ENCODE data around the gene ZNF385B. TPM values are rescaled to one million over a fixed set of nuclear protein-coding genes. Genes with fewer than 3 reads are reported as not detected.

ZNF385B gene
- total and polyA plus RNA-seq, 2 experiments from 2014 or later: 2.7 to 8.2 TPM

DNA sequence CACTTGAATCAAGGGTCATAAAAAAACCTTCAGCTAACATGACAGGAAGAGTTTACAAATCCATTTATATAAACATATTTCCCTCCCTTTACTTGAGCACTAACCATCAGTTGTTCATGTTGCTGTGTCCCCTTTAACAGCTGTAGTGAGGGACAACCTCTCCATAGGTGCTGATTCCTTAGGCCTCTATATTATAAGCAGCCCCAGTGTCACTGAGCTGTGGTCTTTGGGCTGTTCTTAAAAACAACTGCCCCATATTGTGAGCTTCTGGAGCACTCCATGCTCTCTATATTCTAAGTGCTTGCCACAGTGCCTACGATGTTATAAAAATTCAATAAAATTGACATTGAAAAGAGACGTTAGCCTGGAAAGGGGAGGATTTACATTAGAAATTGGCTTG is 175.3 kb downstream of the ZNF385B start:
- H3K27me3 ChIP-seq: no peaks in the 10 kb centered on the region
- TF ChIP-seq, protein P1, sequence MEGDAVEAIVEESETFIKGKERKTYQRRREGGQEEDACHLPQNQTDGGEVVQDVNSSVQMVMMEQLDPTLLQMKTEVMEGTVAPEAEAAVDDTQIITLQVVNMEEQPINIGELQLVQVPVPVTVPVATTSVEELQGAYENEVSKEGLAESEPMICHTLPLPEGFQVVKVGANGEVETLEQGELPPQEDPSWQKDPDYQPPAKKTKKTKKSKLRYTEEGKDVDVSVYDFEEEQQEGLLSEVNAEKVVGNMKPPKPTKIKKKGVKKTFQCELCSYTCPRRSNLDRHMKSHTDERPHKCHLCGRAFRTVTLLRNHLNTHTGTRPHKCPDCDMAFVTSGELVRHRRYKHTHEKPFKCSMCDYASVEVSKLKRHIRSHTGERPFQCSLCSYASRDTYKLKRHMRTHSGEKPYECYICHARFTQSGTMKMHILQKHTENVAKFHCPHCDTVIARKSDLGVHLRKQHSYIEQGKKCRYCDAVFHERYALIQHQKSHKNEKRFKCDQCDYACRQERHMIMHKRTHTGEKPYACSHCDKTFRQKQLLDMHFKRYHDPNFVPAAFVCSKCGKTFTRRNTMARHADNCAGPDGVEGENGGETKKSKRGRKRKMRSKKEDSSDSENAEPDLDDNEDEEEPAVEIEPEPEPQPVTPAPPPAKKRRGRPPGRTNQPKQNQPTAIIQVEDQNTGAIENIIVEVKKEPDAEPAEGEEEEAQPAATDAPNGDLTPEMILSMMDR (IDR thresholded peaks at IDR 0.05; ENCODE audit: low read depth, low read length): no peak
- H3K4me1 ChIP-seq (ENCODE audit: low read depth): peaks cover 3% of the 10 kb centered on the region
- no peak overlapping the region for H3K4me3 ChIP-seq
- DNase-seq (ENCODE audit: low read depth in 1 of 2, low spot score in 1 of 2): no peak
- no peaks in the 10 kb centered on the region for H3K36me3 ChIP-seq
- H3K27ac ChIP-seq: no peak overlapping the region
- H3K9me3 ChIP-seq (ENCODE audit: low read depth): no peaks in the 10 kb centered on the region

DNA sequence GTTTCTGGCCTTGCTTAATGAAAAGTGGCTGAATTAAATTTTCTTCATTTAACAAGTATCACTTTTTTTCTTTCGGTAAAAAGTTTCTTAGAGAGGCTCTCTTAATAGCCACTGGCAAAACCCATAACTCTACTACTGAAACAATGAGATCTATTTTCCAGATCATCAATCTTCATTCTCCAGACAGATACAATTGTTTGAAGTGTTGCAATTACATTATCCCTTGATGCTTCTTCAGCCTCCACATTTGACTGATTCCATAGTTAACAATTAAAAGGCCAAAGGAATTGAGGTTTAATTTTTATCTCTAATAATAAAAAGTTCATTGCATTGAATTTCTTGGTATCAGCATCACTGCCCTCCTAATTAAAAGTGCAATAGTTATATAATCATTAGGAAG is 176.3 kb downstream of the ZNF385B start:
- Histone ChIP-seq H3K4me1 (ENCODE audit: low read depth) (peaks cover 12% of the 10 kb centered on the region), H3K27me3 (no peaks in the 10 kb centered on the region), H3K4me3 (no peak overlapping the region), H3K9me3 (ENCODE audit: low read depth) (no peaks in the 10 kb centered on the region), H3K27ac (no peak overlapping the region), H3K36me3 (no peaks in the 10 kb centered on the region)
- TF ChIP-seq, protein P1 (IDR thresholded peaks at IDR 0.05; ENCODE audit: low read depth, low read length): no peak
- DNase-seq (ENCODE audit: low read depth in 1 of 2, low spot score in 1 of 2): no peak

DNA sequence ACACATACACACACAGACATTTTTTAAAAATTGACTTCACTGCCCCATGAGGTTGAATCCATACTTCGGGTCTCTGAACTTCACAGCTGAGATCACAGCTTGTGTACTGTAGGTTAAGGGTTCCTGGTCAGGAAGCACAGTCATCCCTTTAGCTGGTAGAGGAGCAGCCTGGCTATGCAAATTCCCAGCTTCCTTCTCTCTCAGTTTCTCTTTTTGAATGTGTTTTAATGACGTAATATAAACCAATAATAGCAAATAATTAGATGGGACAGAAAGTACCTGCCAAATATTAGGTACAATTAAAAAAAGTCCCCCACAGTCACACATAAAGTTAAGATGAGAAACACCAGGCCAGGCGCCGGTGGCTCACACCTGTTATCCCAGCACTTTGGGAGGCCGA is 178.7 kb downstream of the ZNF385B start:
- Histone ChIP-seq H3K4me1 (ENCODE audit: low read depth) (peaks cover 25% of the 10 kb centered on the region), H3K36me3 (no peaks in the 10 kb centered on the region), H3K27ac (no peak overlapping the region), H3K4me3 (no peak overlapping the region), H3K9me3 (ENCODE audit: low read depth) (no peaks in the 10 kb centered on the region), H3K27me3 (no peaks in the 10 kb centered on the region)
- DNase-seq (ENCODE audit: low read depth in 1 of 2, low spot score in 1 of 2): no peak
- TF ChIP-seq, protein P1 (IDR thresholded peaks at IDR 0.05; ENCODE audit: low read depth, low read length): no peak

DNA sequence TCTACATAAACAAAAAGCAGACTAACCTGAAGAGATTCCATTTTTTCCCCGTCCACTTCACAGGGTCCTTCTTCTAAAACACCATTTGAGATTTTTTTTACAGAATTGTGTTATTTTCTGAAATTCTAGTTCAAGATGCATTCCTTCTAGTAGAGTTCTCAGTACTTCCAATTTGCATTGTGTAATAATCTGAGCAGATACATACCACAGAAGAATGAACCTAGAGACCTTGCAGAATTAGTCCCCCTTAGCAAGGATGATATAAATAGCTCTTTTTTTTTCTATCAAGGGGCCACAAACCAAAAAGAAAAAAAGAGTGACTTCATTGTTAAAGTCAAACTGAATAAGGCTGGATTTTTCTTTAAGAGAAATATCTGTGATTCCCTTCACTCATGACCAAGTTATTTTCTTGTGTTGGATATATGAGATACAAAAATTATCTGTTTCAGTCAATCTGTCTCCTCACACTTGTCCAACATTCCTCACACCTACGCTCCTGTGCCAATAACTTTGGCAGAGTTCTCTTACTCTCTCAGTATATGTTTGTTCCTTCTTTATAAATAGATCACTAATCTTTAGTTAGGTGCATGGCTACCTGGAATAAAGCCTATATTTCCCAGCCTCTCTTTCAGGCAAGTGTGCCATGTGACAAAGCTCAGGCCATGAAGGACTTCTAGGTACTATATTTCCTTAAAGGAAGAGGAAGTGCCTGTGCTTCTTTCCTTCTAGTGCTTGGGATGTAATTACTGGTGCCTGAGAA is 183.5 kb downstream of the ZNF385B start:
- H3K27ac ChIP-seq: peak overlapping the region; percentile 81
- H3K9me3 ChIP-seq (ENCODE audit: low read depth): no peaks in the 10 kb centered on the region
- H3K27me3 ChIP-seq: no peaks in the 10 kb centered on the region
- DNase-seq (ENCODE audit: low read depth in 1 of 2, low spot score in 1 of 2): no peak
- no peak overlapping the region for H3K4me3 ChIP-seq
- H3K36me3 ChIP-seq: no peaks in the 10 kb centered on the region
- peaks cover 39% of the 10 kb centered on the region for H3K4me1 ChIP-seq (ENCODE audit: low read depth)
- TF ChIP-seq, protein P1 (IDR thresholded peaks at IDR 0.05; ENCODE audit: low read depth, low read length): no peak

DNA sequence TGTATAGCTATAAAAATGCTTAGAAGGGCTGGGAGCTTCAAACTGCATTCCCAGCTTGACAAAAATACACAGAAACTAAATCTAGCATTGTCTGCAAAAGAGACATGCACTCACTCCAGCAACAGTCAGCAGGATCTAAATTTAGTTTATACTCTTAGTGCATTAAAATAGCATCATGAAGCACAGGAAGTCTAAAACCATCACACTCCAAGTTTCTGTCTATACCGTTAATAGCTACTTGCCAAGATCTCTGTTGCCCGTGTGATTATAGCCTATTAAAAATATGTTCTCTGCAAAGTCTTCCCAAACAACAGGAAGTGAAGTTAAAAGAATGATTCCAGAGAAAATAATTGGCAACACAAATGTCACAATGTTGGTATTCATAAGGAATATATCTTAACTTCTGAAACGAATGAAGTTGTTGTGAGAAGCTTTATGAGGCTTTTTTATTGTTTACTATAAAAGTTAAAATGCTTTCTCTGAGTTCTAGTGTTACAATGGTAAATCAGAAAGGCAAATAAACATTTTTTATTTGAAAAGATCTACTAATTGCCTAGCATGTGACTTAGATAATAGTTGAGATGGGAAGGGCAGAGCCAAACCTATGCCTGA is 184.2 kb downstream of the ZNF385B start:
- peak overlapping the region; percentile 81 for H3K27ac ChIP-seq
- peaks cover 39% of the 10 kb centered on the region for H3K4me1 ChIP-seq (ENCODE audit: low read depth)
- H3K27me3 ChIP-seq: no peaks in the 10 kb centered on the region
- H3K9me3 ChIP-seq (ENCODE audit: low read depth): no peaks in the 10 kb centered on the region
- DNase-seq (ENCODE audit: low read depth in 1 of 2, low spot score in 1 of 2): peak in 1 of 2 donors; percentile 48
- no peaks in the 10 kb centered on the region for H3K36me3 ChIP-seq
- no peak overlapping the region for H3K4me3 ChIP-seq
- TF ChIP-seq, protein P1 (IDR thresholded peaks at IDR 0.05; ENCODE audit: low read depth, low read length): no peak
